ENCODE measurements around the gene MAS1. TPM values are rescaled to one million over a fixed set of nuclear protein-coding genes. Genes with fewer than 3 reads are reported as not detected.

MAS1 gene
- total RNA-seq, 1 experiment from 2014 or later: not detected

DNA sequence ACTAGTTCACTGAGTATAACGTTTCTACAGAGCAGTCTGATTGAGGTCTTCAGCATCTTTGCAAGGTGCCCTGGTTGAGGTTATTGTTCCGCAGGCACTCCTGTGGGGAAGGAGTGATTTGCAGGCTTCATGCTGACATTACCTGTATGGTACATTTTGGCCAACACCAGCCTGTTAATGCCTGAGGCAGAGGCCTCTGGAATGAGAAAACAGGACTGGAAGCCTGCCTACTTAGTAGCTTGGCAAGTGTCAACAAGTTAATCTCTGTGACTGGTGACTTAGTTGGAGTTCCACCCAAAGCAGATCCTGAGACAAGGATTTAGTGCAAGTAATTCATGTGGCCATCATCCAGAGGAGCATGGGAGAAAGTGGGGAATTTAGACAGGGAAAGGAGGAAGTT is 24.6 kb downstream of the MAS1 start:
- no peak for DNase-seq
- peaks cover 22% of the 10 kb centered on the region for H3K27me3 Mint-ChIP-seq (ENCODE audit: insufficient read depth, unreplicated experiment)

DNA sequence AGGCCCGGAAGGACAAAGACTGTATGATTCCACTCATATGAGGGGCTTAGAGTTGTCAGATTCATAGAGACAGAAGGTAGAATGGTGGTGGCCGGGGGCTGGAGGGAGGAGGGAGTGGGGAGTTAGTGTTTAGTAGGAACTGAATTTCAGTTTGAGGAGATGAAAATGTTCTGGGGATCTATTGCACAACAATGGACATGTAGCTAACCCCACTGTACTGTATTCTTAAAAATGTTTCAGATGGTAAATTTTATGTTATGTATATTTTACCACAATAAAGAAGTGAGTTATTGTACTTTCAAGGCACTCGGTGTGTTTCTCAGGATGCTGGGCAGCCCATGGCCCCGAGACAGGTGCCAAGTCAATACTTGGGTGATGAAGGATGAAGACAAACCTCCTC is 25.4 kb downstream of the MAS1 start:
- peaks cover 15% of the 10 kb centered on the region for H3K27me3 Mint-ChIP-seq (ENCODE audit: insufficient read depth, unreplicated experiment)
- TF ChIP-seq, protein P1, sequence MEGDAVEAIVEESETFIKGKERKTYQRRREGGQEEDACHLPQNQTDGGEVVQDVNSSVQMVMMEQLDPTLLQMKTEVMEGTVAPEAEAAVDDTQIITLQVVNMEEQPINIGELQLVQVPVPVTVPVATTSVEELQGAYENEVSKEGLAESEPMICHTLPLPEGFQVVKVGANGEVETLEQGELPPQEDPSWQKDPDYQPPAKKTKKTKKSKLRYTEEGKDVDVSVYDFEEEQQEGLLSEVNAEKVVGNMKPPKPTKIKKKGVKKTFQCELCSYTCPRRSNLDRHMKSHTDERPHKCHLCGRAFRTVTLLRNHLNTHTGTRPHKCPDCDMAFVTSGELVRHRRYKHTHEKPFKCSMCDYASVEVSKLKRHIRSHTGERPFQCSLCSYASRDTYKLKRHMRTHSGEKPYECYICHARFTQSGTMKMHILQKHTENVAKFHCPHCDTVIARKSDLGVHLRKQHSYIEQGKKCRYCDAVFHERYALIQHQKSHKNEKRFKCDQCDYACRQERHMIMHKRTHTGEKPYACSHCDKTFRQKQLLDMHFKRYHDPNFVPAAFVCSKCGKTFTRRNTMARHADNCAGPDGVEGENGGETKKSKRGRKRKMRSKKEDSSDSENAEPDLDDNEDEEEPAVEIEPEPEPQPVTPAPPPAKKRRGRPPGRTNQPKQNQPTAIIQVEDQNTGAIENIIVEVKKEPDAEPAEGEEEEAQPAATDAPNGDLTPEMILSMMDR (IDR thresholded peaks at IDR 0.05; ENCODE audit: insufficient read depth in 1 of 2, low read depth in 1 of 2, low read length in 1 of 2, severe bottlenecking in 1 of 2, unreplicated experiment in 1 of 2): no peak
- Histone ChIP-seq H3K9me3 (no peaks in the 10 kb centered on the region), H3K27me3 (replicated peaks; ENCODE audit: control insufficient read depth, insufficient read depth, low read length) (no peaks in the 10 kb centered on the region), H3K36me3 (ENCODE audit: control insufficient read depth, insufficient read depth, low read length) (no peaks in the 10 kb centered on the region), H3K4me3 (ENCODE audit: low read depth, low read length) (no peak overlapping the region), H3K4me1 (no peaks in the 10 kb centered on the region)
- BruUV-seq (replicated peaks): no TSS peak
- no peak for DNase-seq
- intact Hi-C loops (cut with micrococcal nuclease; ENCODE audit: unreplicated experiment): no loop called here
- H3K27ac Mint-ChIP-seq (ENCODE audit: unreplicated experiment): no peak overlapping the region
- H3K4me3 Mint-ChIP-seq (ENCODE audit: unreplicated experiment): no peak overlapping the region
- peaks cover 1% of the 10 kb centered on the region for H3K9me3 Mint-ChIP-seq (ENCODE audit: unreplicated experiment)
- POLR2A ChIA-PET: no interaction called here
- CTCF ChIA-PET: no interaction called here
- no peaks in the 10 kb centered on the region for H3K36me3 Mint-ChIP-seq (ENCODE audit: insufficient read depth, unreplicated experiment)
- no peaks in the 10 kb centered on the region for H3K4me1 Mint-ChIP-seq (ENCODE audit: low read depth, unreplicated experiment)

More for the DNA sequence above, 24.6 kb downstream of the MAS1 start:
- H3K27me3 ChIP-seq (replicated peaks; ENCODE audit: control insufficient read depth, insufficient read depth, low read length): no peaks in the 10 kb centered on the region
- Mint-ChIP-seq H3K9me3 (ENCODE audit: unreplicated experiment) (peaks cover 10% of the 10 kb centered on the region), H3K36me3 (ENCODE audit: insufficient read depth, unreplicated experiment) (no peaks in the 10 kb centered on the region), H3K4me1 (ENCODE audit: low read depth, unreplicated experiment) (no peaks in the 10 kb centered on the region), H3K4me3 (ENCODE audit: unreplicated experiment) (no peak overlapping the region), H3K27ac (ENCODE audit: unreplicated experiment) (no peak overlapping the region)
- H3K36me3 ChIP-seq (ENCODE audit: control insufficient read depth, insufficient read depth, low read length): no peaks in the 10 kb centered on the region
- no peak overlapping the region for H3K4me3 ChIP-seq (ENCODE audit: low read depth, low read length)
- BruUV-seq (replicated peaks): no TSS peak
- no peaks in the 10 kb centered on the region for H3K9me3 ChIP-seq
- intact Hi-C loops (cut with micrococcal nuclease; ENCODE audit: unreplicated experiment): no loop called here
- ChIA-PET POLR2A (no interaction called here), CTCF (no interaction called here)
- TF ChIP-seq, protein P1 (IDR thresholded peaks at IDR 0.05; ENCODE audit: insufficient read depth in 1 of 2, low read depth in 1 of 2, low read length in 1 of 2, severe bottlenecking in 1 of 2, unreplicated experiment in 1 of 2): no peak
- no peaks in the 10 kb centered on the region for H3K4me1 ChIP-seq

DNA sequence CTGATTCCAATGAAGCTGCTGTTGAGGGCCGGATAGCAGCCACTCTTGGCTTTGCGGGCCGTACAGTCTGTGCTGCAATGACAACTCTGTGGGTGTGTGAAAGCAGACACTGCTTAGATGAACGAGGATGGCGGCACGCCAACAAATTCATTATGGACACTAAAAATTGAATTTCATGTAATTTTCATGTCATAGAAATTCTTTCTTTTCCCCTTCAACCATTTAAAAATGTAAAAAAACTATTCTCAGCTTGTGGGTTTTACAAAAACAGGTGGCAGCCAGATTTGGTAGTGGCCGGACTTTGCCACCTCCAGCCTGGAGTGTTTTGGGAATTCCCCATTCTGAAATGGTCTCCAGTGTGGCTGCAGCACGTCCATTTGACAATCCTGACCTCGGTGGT is 26.0 kb downstream of the MAS1 start:
- DNase-seq: no peak
- no peaks in the 10 kb centered on the region for H3K4me1 Mint-ChIP-seq (ENCODE audit: low read depth, unreplicated experiment)
- no peak overlapping the region for H3K4me3 ChIP-seq (ENCODE audit: low read depth, low read length)
- H3K4me3 Mint-ChIP-seq (ENCODE audit: unreplicated experiment): no peak overlapping the region
- no peaks in the 10 kb centered on the region for H3K27me3 ChIP-seq (replicated peaks; ENCODE audit: control insufficient read depth, insufficient read depth, low read length)
- ChIA-PET CTCF (no interaction called here), POLR2A (no interaction called here)
- H3K9me3 Mint-ChIP-seq (ENCODE audit: unreplicated experiment): no peaks in the 10 kb centered on the region
- TF ChIP-seq, protein P1 (IDR thresholded peaks at IDR 0.05; ENCODE audit: insufficient read depth in 1 of 2, low read depth in 1 of 2, low read length in 1 of 2, severe bottlenecking in 1 of 2, unreplicated experiment in 1 of 2): no peak
- H3K36me3 Mint-ChIP-seq (ENCODE audit: insufficient read depth, unreplicated experiment): no peaks in the 10 kb centered on the region
- H3K27ac Mint-ChIP-seq (ENCODE audit: unreplicated experiment): no peak overlapping the region
- H3K4me1 ChIP-seq: no peaks in the 10 kb centered on the region
- intact Hi-C loops (cut with micrococcal nuclease; ENCODE audit: unreplicated experiment): no loop called here
- H3K9me3 ChIP-seq: no peaks in the 10 kb centered on the region
- H3K27me3 Mint-ChIP-seq (ENCODE audit: insufficient read depth, unreplicated experiment): peaks cover 11% of the 10 kb centered on the region
- no TSS peak for BruUV-seq (replicated peaks)
- no peaks in the 10 kb centered on the region for H3K36me3 ChIP-seq (ENCODE audit: control insufficient read depth, insufficient read depth, low read length)
